HEK293 (cell line): ENCODE results near the gene SOX11.

Experiments
- CTCF ChIP-seq: fragments of 450-650 bp; formaldehyde crosslinking; IDR thresholded peaks from 2 replicates; pipeline ENCODE4 v1.5.1; 2016; ENCODE audit warnings: missing biosample characterization, missing genetic modification characterization
- KLF1 ChIP-seq: fragments of 450-650 bp; formaldehyde crosslinking; IDR thresholded peaks from 2 replicates; pipeline ENCODE4 v1.5.1; 2016; ENCODE audit warnings: missing biosample characterization, missing genetic modification characterization
- PBX3 ChIP-seq: sonication (generic); formaldehyde crosslinking; IDR thresholded peaks from 2 replicates; pipeline ENCODE4 v1.8.1; 2022; ENCODE audit warnings: mild to moderate bottlenecking, moderate library complexity, missing genetic modification reagents
- YY1 ChIP-seq: fragments of 450-650 bp; formaldehyde crosslinking; IDR thresholded peaks from 2 replicates; pipeline ENCODE4 v1.5.1; 2018; ENCODE audit warnings: missing biosample characterization, missing genetic modification characterization
- ZBTB6 ChIP-seq: fragments of 450-650 bp; formaldehyde crosslinking; IDR thresholded peaks from 2 replicates; pipeline ENCODE4 v1.5.1; 2017; ENCODE audit warnings: missing biosample characterization, missing genetic modification characterization
- ZBTB8A ChIP-seq: fragments of 450-650 bp; formaldehyde crosslinking; IDR thresholded peaks from 2 replicates; pipeline ENCODE4 v1.5.1; 2016; ENCODE audit warnings: missing biosample characterization, missing genetic modification characterization
- ZNF146 ChIP-seq: fragments of 450-650 bp; formaldehyde crosslinking; IDR thresholded peaks from 2 replicates; pipeline ENCODE4 v1.5.1; 2016; ENCODE audit warnings: missing biosample characterization, missing genetic modification characterization
- ZNF404 ChIP-seq: fragments of 450-650 bp; formaldehyde crosslinking; IDR thresholded peaks from 2 replicates; pipeline ENCODE4 v1.5.1; 2017; ENCODE audit warnings: missing biosample characterization, missing genetic modification characterization
- ZNF558 ChIP-seq: fragments of 450-650 bp; formaldehyde crosslinking; IDR thresholded peaks from 2 replicates; pipeline ENCODE4 v1.5.1; 2016; ENCODE audit warnings: missing biosample characterization, missing genetic modification characterization
- ZSCAN30 ChIP-seq: fragments of 450-650 bp; IDR thresholded peaks from 2 replicates; pipeline ENCODE4 v1.5.1; 2018; ENCODE audit warnings: missing biosample characterization, mild to moderate bottlenecking, missing genetic modification characterization, moderate library complexity

GRCh38 chr2:5683471-5683870, 8.7 kb upstream of the SOX11 start:
- TF ChIP-seq CTCF (no peak), YY1 (tag by site-specific recombination) (no peak), ZBTB6 (no peak), ZSCAN30 (no peak), ZNF558 (tag by site-specific recombination) (no peak), ZNF404 (no peak), KLF1 (tag by site-specific recombination) (no peak), ZNF146 (no peak), PBX3 (CRISPR knock-in tag) (no peak), ZBTB8A (tag by site-specific recombination) (no peak)
